ENCODE data around the gene CAMSAP2.

DNA sequence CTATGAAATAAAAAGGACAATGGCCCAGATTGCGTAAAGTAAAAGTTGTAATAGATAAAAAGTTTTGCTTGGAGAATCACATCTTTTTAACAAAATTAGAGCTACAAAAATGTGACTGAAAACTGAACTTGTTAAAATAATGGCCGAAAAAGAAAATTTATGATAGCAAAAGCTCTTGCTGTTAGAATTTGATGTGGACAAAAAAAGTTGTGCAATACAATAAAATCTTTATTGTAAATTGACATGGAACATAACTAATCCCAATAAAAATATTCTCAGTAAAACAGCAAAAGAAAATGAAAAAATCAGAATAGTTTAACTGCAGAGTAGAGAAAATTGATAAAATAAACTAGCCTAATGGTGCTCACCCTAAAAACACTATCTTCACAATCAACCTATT, 11.4 kb upstream of the CAMSAP2 start:
- TF ChIP-seq, protein P1, sequence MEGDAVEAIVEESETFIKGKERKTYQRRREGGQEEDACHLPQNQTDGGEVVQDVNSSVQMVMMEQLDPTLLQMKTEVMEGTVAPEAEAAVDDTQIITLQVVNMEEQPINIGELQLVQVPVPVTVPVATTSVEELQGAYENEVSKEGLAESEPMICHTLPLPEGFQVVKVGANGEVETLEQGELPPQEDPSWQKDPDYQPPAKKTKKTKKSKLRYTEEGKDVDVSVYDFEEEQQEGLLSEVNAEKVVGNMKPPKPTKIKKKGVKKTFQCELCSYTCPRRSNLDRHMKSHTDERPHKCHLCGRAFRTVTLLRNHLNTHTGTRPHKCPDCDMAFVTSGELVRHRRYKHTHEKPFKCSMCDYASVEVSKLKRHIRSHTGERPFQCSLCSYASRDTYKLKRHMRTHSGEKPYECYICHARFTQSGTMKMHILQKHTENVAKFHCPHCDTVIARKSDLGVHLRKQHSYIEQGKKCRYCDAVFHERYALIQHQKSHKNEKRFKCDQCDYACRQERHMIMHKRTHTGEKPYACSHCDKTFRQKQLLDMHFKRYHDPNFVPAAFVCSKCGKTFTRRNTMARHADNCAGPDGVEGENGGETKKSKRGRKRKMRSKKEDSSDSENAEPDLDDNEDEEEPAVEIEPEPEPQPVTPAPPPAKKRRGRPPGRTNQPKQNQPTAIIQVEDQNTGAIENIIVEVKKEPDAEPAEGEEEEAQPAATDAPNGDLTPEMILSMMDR (IDR thresholded peaks at IDR 0.05) = no peak
- no peak for TF ChIP-seq POLR2A (IDR thresholded peaks at IDR 0.05)
